Measurements from ENCODE around the gene NFIX. TPM values are rescaled to one million over a fixed set of nuclear protein-coding genes. Genes with fewer than 3 reads are reported as not detected.

Gene NFIX
- total and polyA plus RNA-seq, 2 donors: 83.5 to 88.6 TPM

GRCh38 chr19:13055213-13056051 is 60.2 kb downstream of the NFIX start:
- Histone ChIP-seq H3K4me1 (ENCODE audit: insufficient read depth) (peaks cover 1% of the 10 kb centered on the region), H3K4me3 (ENCODE audit: low read depth, low read length) (no peak overlapping the region), H3K27ac (ENCODE audit: low read depth) (peak overlapping the region; percentile 88), H3K36me3 (ENCODE audit: insufficient read depth) (no peaks in the 10 kb centered on the region)
- WGBS: 20% methylated on average over 29 of the region's 29 CpGs
- DNase-seq (ENCODE audit: extremely low spot score): peak; percentile 75

- 27% methylated on average over 17 of the region's 17 CpGs for WGBS
- H3K4me1 ChIP-seq (ENCODE audit: insufficient read depth): peaks cover under 1% of the 10 kb centered on the region
- H3K36me3 ChIP-seq (ENCODE audit: insufficient read depth): no peaks in the 10 kb centered on the region
- no peak overlapping the region for H3K4me3 ChIP-seq (ENCODE audit: low read depth, low read length)
- no peak for DNase-seq (ENCODE audit: extremely low spot score)
- peak overlapping the region; percentile 88 for H3K27ac ChIP-seq (ENCODE audit: low read depth)
These were observed 60.9 kb downstream of the NFIX start for GRCh38 chr19:13056052-13056660.

GRCh38 chr19:13057147-13057572 is 61.9 kb downstream of the NFIX start:
- no peaks in the 10 kb centered on the region for H3K36me3 ChIP-seq (ENCODE audit: insufficient read depth)
- 19% methylated on average over 15 of the region's 15 CpGs for WGBS
- peak overlapping the region; percentile 45 for H3K27ac ChIP-seq (ENCODE audit: low read depth)
- no peak overlapping the region for H3K4me3 ChIP-seq (ENCODE audit: low read depth, low read length)
- no peak for DNase-seq (ENCODE audit: extremely low spot score)
- no peaks in the 10 kb centered on the region for H3K4me1 ChIP-seq (ENCODE audit: insufficient read depth)

GRCh38 chr19:13057744-13058143 is 62.5 kb downstream of the NFIX start:
- DNase-seq (ENCODE audit: extremely low spot score): peak; percentile 81
- H3K36me3 ChIP-seq (ENCODE audit: insufficient read depth): no peaks in the 10 kb centered on the region
- no peaks in the 10 kb centered on the region for H3K4me1 ChIP-seq (ENCODE audit: insufficient read depth)
- H3K27ac ChIP-seq (ENCODE audit: low read depth): peak overlapping the region; percentile 45
- H3K4me3 ChIP-seq (ENCODE audit: low read depth, low read length): no peak overlapping the region
- 36% methylated on average over 2 of the region's 2 CpGs for WGBS

- Histone ChIP-seq H3K4me1 (ENCODE audit: insufficient read depth) (no peaks in the 10 kb centered on the region), H3K36me3 (ENCODE audit: insufficient read depth) (no peaks in the 10 kb centered on the region), H3K27ac (ENCODE audit: low read depth) (no peak overlapping the region), H3K4me3 (ENCODE audit: low read depth, low read length) (no peak overlapping the region)
- whole genome bisulfite sequencing: 50% methylated on average over 12 of the region's 12 CpGs
- no peak for DNase-seq (ENCODE audit: extremely low spot score)
These were observed 63.8 kb downstream of the NFIX start for GRCh38 chr19:13058951-13059660.

- 19% methylated on average over 19 of the region's 19 CpGs for WGBS
- Histone ChIP-seq H3K27ac (ENCODE audit: low read depth) (peak overlapping the region; percentile 26), H3K4me3 (ENCODE audit: low read depth, low read length) (peak overlapping the region; percentile 14), H3K36me3 (ENCODE audit: insufficient read depth) (no peaks in the 10 kb centered on the region), H3K4me1 (ENCODE audit: insufficient read depth) (no peaks in the 10 kb centered on the region)
- DNase-seq (ENCODE audit: extremely low spot score): no peak
These were observed 65.1 kb downstream of the NFIX start for GRCh38 chr19:13060233-13060963.

- H3K27ac ChIP-seq (ENCODE audit: low read depth): no peak overlapping the region
- WGBS: under 1% methylated on average over 40 of the region's 40 CpGs
- DNase-seq (ENCODE audit: extremely low spot score): no peak
These were observed 66.0 kb downstream of the NFIX start for GRCh38 chr19:13060964-13061927.

GRCh38 chr19:13062317-13062716 is 67.0 kb downstream of the NFIX start:
- DNase-seq (ENCODE audit: extremely low spot score): no peak
- H3K4me1 ChIP-seq (ENCODE audit: insufficient read depth): no peaks in the 10 kb centered on the region
- no peaks in the 10 kb centered on the region for H3K36me3 ChIP-seq (ENCODE audit: insufficient read depth)
- no peak overlapping the region for H3K27ac ChIP-seq (ENCODE audit: low read depth)
- no peak overlapping the region for H3K4me3 ChIP-seq (ENCODE audit: low read depth, low read length)

More at GRCh38 chr19:13060964-13061927, 66.0 kb downstream of the NFIX start:
- H3K36me3 ChIP-seq (ENCODE audit: insufficient read depth): no peaks in the 10 kb centered on the region
- no peaks in the 10 kb centered on the region for H3K4me1 ChIP-seq (ENCODE audit: insufficient read depth)
- peak overlapping the region; percentile 14 for H3K4me3 ChIP-seq (ENCODE audit: low read depth, low read length)

- no peak overlapping the region for H3K27ac ChIP-seq (ENCODE audit: low read depth)
- no peaks in the 10 kb centered on the region for H3K36me3 ChIP-seq (ENCODE audit: insufficient read depth)
- H3K4me1 ChIP-seq (ENCODE audit: insufficient read depth): no peaks in the 10 kb centered on the region
- no peak for DNase-seq (ENCODE audit: extremely low spot score)
- no peak overlapping the region for H3K4me3 ChIP-seq (ENCODE audit: low read depth, low read length)
- 65% methylated on average over 5 of the region's 5 CpGs for WGBS
These were observed 68.3 kb downstream of the NFIX start for GRCh38 chr19:13063461-13064091.

GRCh38 chr19:13064092-13064489 is 68.8 kb downstream of the NFIX start:
- Histone ChIP-seq H3K4me1 (ENCODE audit: insufficient read depth) (no peaks in the 10 kb centered on the region), H3K36me3 (ENCODE audit: insufficient read depth) (no peaks in the 10 kb centered on the region), H3K4me3 (ENCODE audit: low read depth, low read length) (no peak overlapping the region), H3K27ac (ENCODE audit: low read depth) (no peak overlapping the region)
- 53% methylated on average over 6 of the region's 6 CpGs for WGBS
- DNase-seq (ENCODE audit: extremely low spot score): no peak

- Histone ChIP-seq H3K4me1 (ENCODE audit: insufficient read depth) (no peaks in the 10 kb centered on the region), H3K4me3 (ENCODE audit: low read depth, low read length) (no peak overlapping the region), H3K36me3 (ENCODE audit: insufficient read depth) (no peaks in the 10 kb centered on the region), H3K27ac (ENCODE audit: low read depth) (no peak overlapping the region)
- WGBS: 75% methylated on average over 5 of the region's 5 CpGs
- DNase-seq (ENCODE audit: extremely low spot score): no peak
These were observed 71.0 kb downstream of the NFIX start for GRCh38 chr19:13066226-13066625.
